Neuronal stem cell (in vitro differentiated cells): Measurements from ENCODE around the gene ZNF12.
A peak's percentile ranks its signal among the peaks of the same experiment; 100 is the strongest.
"Not testable (repeated sequence)": the region's sequence is repeated elsewhere in the genome, so short reads cannot be mapped to it uniquely, and the experiment has no call there.

Experiments
- DNase-seq: peaks from one replicate; pipeline ENCODE4 v3.0.0-alpha.2; 2013; ENCODE audit warnings: low spot score
- H2AFZ ChIP-seq: one replicate; pipeline ENCODE4 v1.6.1; 2013; ENCODE audit warnings: mild to moderate bottlenecking, low read length, inconsistent platforms
- H2AK5ac ChIP-seq: 2 replicates; pipeline ENCODE4 v1.6.1; 2013; ENCODE audit warnings: low read depth, mild to moderate bottlenecking, inconsistent platforms, low read length, moderate library complexity, mixed read lengths
- H2BK120ac ChIP-seq: 2 replicates; pipeline ENCODE4 v1.6.1; 2013; ENCODE audit warnings: low read depth, mild to moderate bottlenecking, inconsistent platforms, low read length, moderate library complexity, mixed read lengths
- H2BK12ac ChIP-seq: one replicate; pipeline ENCODE4 v1.6.1; 2013; ENCODE audit warnings: low read length, inconsistent platforms
- H2BK15ac ChIP-seq: 2 replicates; pipeline ENCODE4 v1.6.1; 2013; ENCODE audit warnings: mild to moderate bottlenecking, low read length, inconsistent platforms, mixed read lengths
- H2BK5ac ChIP-seq: one replicate; pipeline ENCODE4 v1.6.1; 2013; ENCODE audit warnings: inconsistent platforms, mild to moderate bottlenecking, low read length, moderate library complexity
- H3K14ac ChIP-seq: one replicate; pipeline ENCODE4 v1.6.1; 2013; ENCODE audit warnings: low read length, inconsistent platforms
- H3K18ac ChIP-seq: 2 replicates; pipeline ENCODE4 v1.6.1; 2013; ENCODE audit warnings: low read length, inconsistent platforms
- H3K23ac ChIP-seq: 2 replicates; pipeline ENCODE4 v1.6.1; 2013; ENCODE audit warnings: low read depth, mild to moderate bottlenecking, mixed read lengths, low read length, inconsistent platforms; ENCODE audit not compliant: poor library complexity
- H3K27ac ChIP-seq: replicated peaks from 3 replicates; pipeline ENCODE4 v1.5.1; 2013; ENCODE audit warnings: low read length, inconsistent platforms
- H3K27me3 ChIP-seq, 3 experiments: 2 replicates each; pipeline ENCODE4 v1.6.1; 2013; ENCODE audit warnings: low read length in 3 of 3, mild to moderate bottlenecking in 2 of 3, inconsistent platforms in 1 of 3, low read depth in 1 of 3, mixed read lengths in 1 of 3, moderate library complexity in 1 of 3; ENCODE audit not compliant: control insufficient read depth in 3 of 3, insufficient read depth in 3 of 3
- H3K36me3 ChIP-seq, 2 donors: replicated peaks in 1 of 2; 2 replicates each; pipeline ENCODE4 v1.6.1; 2013; ENCODE audit warnings: low read length in 2 of 2; ENCODE audit not compliant: control insufficient read depth in 2 of 2, insufficient read depth in 2 of 2
- H3K4ac ChIP-seq: 2 replicates; pipeline ENCODE4 v1.6.1; 2013; ENCODE audit warnings: inconsistent platforms, mild to moderate bottlenecking, low read length, moderate library complexity
- H3K4me1 ChIP-seq, 2 donors: 1 replicate in 1 of 2; 2 replicates in 1 of 2; pipeline ENCODE4 v1.6.1; 2013; ENCODE audit warnings: low read length in 2 of 2, low read depth in 1 of 2; ENCODE audit not compliant: control insufficient read depth in 2 of 2, insufficient read depth in 1 of 2
- H3K4me2 ChIP-seq: one replicate; pipeline ENCODE4 v1.6.1; 2013; ENCODE audit warnings: mild to moderate bottlenecking, low read length, inconsistent platforms; ENCODE audit not compliant: insufficient read depth, poor library complexity, severe bottlenecking
- H3K4me3 ChIP-seq, 2 donors: 2 replicates each; pipeline ENCODE4 v1.5.1; 2013; ENCODE audit warnings: low read length in 2 of 2, mild to moderate bottlenecking in 2 of 2, inconsistent platforms in 1 of 2, moderate library complexity in 1 of 2
- H3K79me1 ChIP-seq: one replicate; pipeline ENCODE4 v1.6.1; 2013; ENCODE audit warnings: low read depth, mild to moderate bottlenecking, inconsistent platforms, low read length, moderate library complexity
- H3K9ac ChIP-seq: one replicate; pipeline ENCODE4 v1.6.1; 2013; ENCODE audit warnings: mild to moderate bottlenecking, low read depth, low read length, inconsistent platforms; ENCODE audit not compliant: poor library complexity
- H3K9me3 ChIP-seq, 2 donors: replicated peaks in 1 of 2; 2 replicates each; pipeline versions ENCODE3 to v1.6.1; 2013; ENCODE audit warnings: low read length in 2 of 2, mild to moderate bottlenecking in 2 of 2, inconsistent platforms in 1 of 2, low read depth in 1 of 2, mixed read lengths in 1 of 2, moderate library complexity in 1 of 2; ENCODE audit not compliant: control insufficient read depth in 2 of 2, insufficient read depth in 1 of 2
- H4K8ac ChIP-seq: one replicate; pipeline ENCODE4 v1.6.1; 2013; ENCODE audit warnings: low read depth, mild to moderate bottlenecking, inconsistent platforms, low read length, moderate library complexity
- H4K91ac ChIP-seq: one replicate; pipeline ENCODE4 v1.6.1; 2013; ENCODE audit warnings: low read length, low read depth, mild to moderate bottlenecking, inconsistent platforms; ENCODE audit not compliant: poor library complexity
- WGBS, 2 donors: extraction: QIAGEN DNeasy Blood & Tissue Kit; methylation state at CpG; one replicate each; pipeline ENCODE4 v1.1.7; 2013; ENCODE audit warnings: missing lambda C conversion rate in 2 of 2, mixed read lengths in 1 of 2; ENCODE audit not compliant: insufficient read length in 2 of 2, insufficient replicate concordance in 1 of 2; ENCODE audit errors: extremely low coverage in 2 of 2; 5-methylcytosine and 5-hydroxymethylcytosine counted together

Gene ZNF12

GRCh38 chr7:6675807-6676405 lies 30.8 kb downstream of the ZNF12 start:
- Histone ChIP-seq H4K8ac (no peak overlapping the region), H3K9me3 (peaks cover 40 to 44% of the 10 kb centered on the region in 2 donors), H3K4me2 (no peak overlapping the region), H3K18ac (no peak overlapping the region), H2BK12ac (no peak overlapping the region), H3K27me3 (no peaks in the 10 kb centered on the region), H3K27ac (no peak overlapping the region), H3K4me1 (no peaks in the 10 kb centered on the region), H3K14ac (no peak overlapping the region), H3K9ac (no peak overlapping the region), H2AFZ (no peak overlapping the region), H2BK5ac (no peak overlapping the region), H3K4me3 (no peak overlapping the region), H2BK15ac (no peak overlapping the region), H4K91ac (no peak overlapping the region), H2BK120ac (no peak overlapping the region), H3K4ac (no peak overlapping the region), H3K79me1 (no peaks in the 10 kb centered on the region), H3K23ac (no peak overlapping the region), H2AK5ac (no peak overlapping the region), H3K36me3 (peaks cover 0 to 2% of the 10 kb centered on the region in 2 donors)
- no CpG with 5 or more reads among the region's 1 CpG for WGBS, 2 donors
- DNase-seq, result no peak

- not testable (repeated sequence) for H2BK5ac ChIP-seq, H3K27me3 ChIP-seq, H2BK120ac ChIP-seq, H3K18ac ChIP-seq, H2BK15ac ChIP-seq, H2AFZ ChIP-seq, H3K4ac ChIP-seq, H3K4me3 ChIP-seq, H4K91ac ChIP-seq, H3K14ac ChIP-seq, H3K4me2 ChIP-seq, H3K4me1 ChIP-seq, H4K8ac ChIP-seq, H3K27ac ChIP-seq, H3K79me1 ChIP-seq, H2AK5ac ChIP-seq, H2BK12ac ChIP-seq, H3K36me3 ChIP-seq, H3K23ac ChIP-seq, H3K9ac ChIP-seq, DNase-seq
- no CpG with 5 or more reads among the region's 34 CpGs for WGBS, 2 donors
- H3K9me3 ChIP-seq, result peaks cover 27 to 54% of the 10 kb centered on the region in 2 donors
These were observed 35.9 kb downstream of the ZNF12 start for GRCh38 chr7:6670851-6671250.

GRCh38 chr7:6658618-6659345 lies 48.0 kb downstream of the ZNF12 start:
- Histone ChIP-seq H3K79me1 (peaks cover 3% of the 10 kb centered on the region), H4K91ac (no peak overlapping the region), H2BK5ac (no peak overlapping the region), H3K9me3 (peaks cover 7 to 13% of the 10 kb centered on the region in 2 donors), H2BK120ac (no peak overlapping the region), H3K18ac (peak overlapping the region; percentile 38), H3K4me3 (no peak overlapping the region), H3K4ac (no peak overlapping the region), H3K14ac (no peak overlapping the region), H2BK15ac (no peak overlapping the region), H3K4me2 (no peak overlapping the region), H3K23ac (no peak overlapping the region), H3K36me3 (peaks cover 13 to 15% of the 10 kb centered on the region in 2 donors), H3K27me3 (no peaks in the 10 kb centered on the region), H3K4me1 (peaks cover 6 to 10% of the 10 kb centered on the region in 2 donors), H2AK5ac (no peak overlapping the region), H3K27ac (no peak overlapping the region), H2BK12ac (no peak overlapping the region), H2AFZ (peak overlapping the region; percentile 27), H3K9ac (no peak overlapping the region), H4K8ac (no peak overlapping the region)
- no peak for DNase-seq
- 100% methylated on average over 1 of the region's 11 CpGs; no CpG with 5 or more reads in 1 of the 2 donors for WGBS, 2 donors

GRCh38 chr7:6656413-6656812 lies 50.3 kb downstream of the ZNF12 start:
- peaks cover 30 to 32% of the 10 kb centered on the region in 2 donors for H3K36me3 ChIP-seq
- peaks cover 6 to 10% of the 10 kb centered on the region in 2 donors for H3K4me1 ChIP-seq
- H3K23ac ChIP-seq, result no peak overlapping the region
- H3K14ac ChIP-seq, result no peak overlapping the region
- H2AK5ac ChIP-seq, result no peak overlapping the region
- H2BK5ac ChIP-seq, result no peak overlapping the region
- H3K4me3 ChIP-seq, result no peak overlapping the region
- H4K91ac ChIP-seq, result no peak overlapping the region
- H3K27me3 ChIP-seq, result no peaks in the 10 kb centered on the region
- no CpG with 5 or more reads among the region's 9 CpGs for WGBS, 2 donors
- H3K4me2 ChIP-seq, result no peak overlapping the region
- no peak overlapping the region for H3K4ac ChIP-seq
- no peak for DNase-seq
- no peak overlapping the region for H2BK15ac ChIP-seq
- no peak overlapping the region for H3K18ac ChIP-seq
- peaks cover 6% of the 10 kb centered on the region for H3K79me1 ChIP-seq
- H3K27ac ChIP-seq, result no peak overlapping the region
- no peak overlapping the region for H3K9ac ChIP-seq
- no peak overlapping the region for H2BK120ac ChIP-seq
- no peak overlapping the region for H2BK12ac ChIP-seq
- no peak overlapping the region for H2AFZ ChIP-seq
- peaks cover 23 to 26% of the 10 kb centered on the region in 2 donors for H3K9me3 ChIP-seq
- H4K8ac ChIP-seq, result no peak overlapping the region
